Tracheal epithelial cell (primary cell): ENCODE results near the gene FBXL12. TPM values are rescaled to one million over a fixed set of nuclear protein-coding genes. Genes with fewer than 3 reads are reported as not detected.

Experiments
- total RNA-seq: library from RNA; depleted of rRNA; stranded (reverse); fragments of >200 nt; gene quantifications from 2 replicates; pipeline ENCODE4 v1.2.1, GENCODE V29; 2014

FBXL12 gene
- 6.2 and 7.0 TPM in 2 replicates for total RNA-seq

GRCh38 chr19:9818734-9819595, at the start of gene FBXL12:
Gene FBXL12, minus strand, starts transcription at chr19:9819079. Its CDS starts 266 bp downstream, at chr19:9818813.

GRCh38 chr19:9834726-9835506, 16.0 kb upstream of the FBXL12 start, which contains the start of gene PIN1:
Gene PIN1, plus strand, starts transcription at chr19:9835318. Its CDS starts 27 bp downstream, at chr19:9835345.

GRCh38 chr19:9827289-9828238, 8.7 kb upstream of the FBXL12 start, which contains the start of gene UBL5:
Gene UBL5, plus strand, starts transcription at chr19:9827918. Its CDS starts 420 bp downstream, at chr19:9828338.

GRCh38 chr19:9768175-9769112, 50.4 kb downstream of the FBXL12 start, which contains the start of gene ZNF846:
Gene ZNF846, minus strand, starts transcription at chr19:9768738. Its CDS starts 3,788 bp downstream, at chr19:9764950.

Other genes starting within 250 kb of the FBXL12 start
- gene ZNF121, start 234.6 kb downstream of the FBXL12 start, total RNA-seq, result 50.8 and 58.4 TPM in 2 replicates
- gene ZNF561, start 197.8 kb downstream of the FBXL12 start, total RNA-seq, result 42.2 and 44.5 TPM in 2 replicates
- 38.2 and 52.8 TPM in 2 replicates for gene ZNF562, start 144.0 kb downstream of the FBXL12 start, total RNA-seq
- gene ZNF846, start 50.3 kb downstream of the FBXL12 start, total RNA-seq, result 2.6 and 5.1 TPM in 2 replicates
- gene UBL5, start 8.8 kb upstream of the FBXL12 start, total RNA-seq, result 121 and 211 TPM in 2 replicates
- gene PIN1, start 16.2 kb upstream of the FBXL12 start, total RNA-seq, result 79.5 and 89.2 TPM in 2 replicates
- gene OLFM2, start 117.4 kb upstream of the FBXL12 start, total RNA-seq, result 1.1 and 24.3 TPM in 2 replicates
- gene COL5A3, start 191.4 kb upstream of the FBXL12 start, total RNA-seq, result 1.2 TPM in 1 of 2 replicates, not detected in the other
- not detected in 2 replicates for gene RDH8, start 194.4 kb upstream of the FBXL12 start, total RNA-seq